NCI-H345 treated with DMSO at 0.1 percent for 48 hours (cell line): ENCODE results near the gene VPREB3.
"Not testable (repeated sequence)": the region's sequence is repeated elsewhere in the genome, so short reads cannot be mapped to it uniquely, and the experiment has no call there.

Experiments
- DNase-seq: peaks from one replicate; lab custom pipeline; 2025; ENCODE audit not compliant: unreplicated experiment; lab: John Stamatoyannopoulos, UW

VPREB3 gene

GRCh38 chr22:23744485-23744884 lies 9.7 kb downstream of the VPREB3 start:
- DNase-seq, result no peak

GRCh38 chr22:23744001-23744400 lies 10.2 kb downstream of the VPREB3 start:
- DNase-seq, result no peak

GRCh38 chr22:23743303-23743705 lies 10.9 kb downstream of the VPREB3 start:
- no peak for DNase-seq

- DNase-seq, result no peak
Observed at GRCh38 chr22:23742505-23743264, 11.5 kb downstream of the VPREB3 start.

- DNase-seq, result no peak
Observed at GRCh38 chr22:23737696-23738095, 16.5 kb downstream of the VPREB3 start.

GRCh38 chr22:23728108-23728507 lies 26.1 kb downstream of the VPREB3 start:
- DNase-seq, result not testable (repeated sequence)

GRCh38 chr22:23722724-23723123 lies 31.5 kb downstream of the VPREB3 start:
- DNase-seq, result no peak

GRCh38 chr22:23722160-23722559 lies 32.1 kb downstream of the VPREB3 start:
- no peak for DNase-seq

GRCh38 chr22:23720855-23721254 lies 33.4 kb downstream of the VPREB3 start:
- no peak for DNase-seq

GRCh38 chr22:23718371-23719165 lies 35.7 kb downstream of the VPREB3 start:
- DNase-seq, result no peak

GRCh38 chr22:23716811-23717801 lies 37.1 kb downstream of the VPREB3 start:
- peak; percentile 86 for DNase-seq

GRCh38 chr22:23715806-23716375 lies 38.3 kb downstream of the VPREB3 start:
- no peak for DNase-seq

GRCh38 chr22:23714596-23715578 lies 39.3 kb downstream of the VPREB3 start:
- DNase-seq, result no peak

- no peak for DNase-seq
Observed at GRCh38 chr22:23713696-23714595, 40.3 kb downstream of the VPREB3 start.

- no peak for DNase-seq
Observed at GRCh38 chr22:23712256-23712655, 42.0 kb downstream of the VPREB3 start.

GRCh38 chr22:23709107-23709506 lies 45.1 kb downstream of the VPREB3 start:
- no peak for DNase-seq

GRCh38 chr22:23708270-23708669 lies 46.0 kb downstream of the VPREB3 start:
- no peak for DNase-seq

- no peak for DNase-seq
Observed at GRCh38 chr22:23705358-23705757, 48.9 kb downstream of the VPREB3 start.

GRCh38 chr22:23704829-23705228 lies 49.4 kb downstream of the VPREB3 start:
- no peak for DNase-seq
